Activated CD4-positive, alpha-beta memory T cell treated with anti-CD3 and anti-CD28 coated beads for 36 hours (primary cell): Measurements from ENCODE around the gene NAA30. TPM values are rescaled to one million over a fixed set of nuclear protein-coding genes. Genes with fewer than 3 reads are reported as not detected.

Experiments used
- CTCF ChIA-PET: fragments of 350-600 bp; sonication (Branson Sonifier 250); formaldehyde crosslinking; loops from one replicate; lab custom pipeline; 2021; ENCODE audit warnings: antibody characterized with exemption, inconsistent platforms; lab: Charles Lee
- POLR2A ChIA-PET: fragments of 350-600 bp; sonication (Branson Sonifier 250); formaldehyde crosslinking; loops from one replicate; lab custom pipeline; 2021; ENCODE audit warnings: antibody characterized with exemption; lab: Charles Lee
- DNase-seq: peaks from one replicate; pipeline ENCODE4 v3.0.0-alpha.2; 2020
- H3K27ac Mint-ChIP-seq: one replicate; pipeline ENCODE4 v1.8.0; 2021; ENCODE audit warnings: mixed read lengths
- H3K27me3 Mint-ChIP-seq: one replicate; pipeline ENCODE4 v1.8.0; 2021; ENCODE audit warnings: mixed read lengths
- H3K36me3 Mint-ChIP-seq: one replicate; pipeline ENCODE4 v1.8.0; 2021; ENCODE audit warnings: mixed read lengths
- H3K4me1 Mint-ChIP-seq: one replicate; pipeline ENCODE4 v1.8.0; 2021; ENCODE audit warnings: low read depth, mixed read lengths
- H3K4me3 Mint-ChIP-seq: one replicate; pipeline ENCODE4 v1.8.0; 2021; ENCODE audit warnings: mild to moderate bottlenecking, mixed read lengths
- H3K9me3 Mint-ChIP-seq: one replicate; pipeline ENCODE4 v1.8.0; 2021; ENCODE audit warnings: mixed read lengths
- intact Hi-C: fragments of 100-400 bp; cut with micrococcal nuclease; formaldehyde crosslinking; loops from one replicate; pipeline ENCODE4 v1.15.1; 2023
- total RNA-seq, 2 experiments: library from RNA; stranded (reverse); gene quantifications; one replicate each; pipeline ENCODE4 v1.2.3, GENCODE V29; 2021

The NAA30 gene
- total RNA-seq, 2 experiments from 2014 or later, result 14.4 to 16.9 TPM

- Mint-ChIP-seq H3K4me3 (no peak overlapping the region), H3K27me3 (peaks cover 2% of the 10 kb centered on the region), H3K4me1 (no peaks in the 10 kb centered on the region), H3K27ac (no peak overlapping the region), H3K9me3 (no peaks in the 10 kb centered on the region), H3K36me3 (no peaks in the 10 kb centered on the region)
- CTCF ChIA-PET, result no interaction called here
- no peak for DNase-seq
- POLR2A ChIA-PET, result no interaction called here
- intact Hi-C loops, result no loop called here
Measured at GRCh38 chr14:57461777-57462320, 71.5 kb downstream of the NAA30 start.

- DNase-seq, result no peak
- ChIA-PET CTCF (no interaction called here), POLR2A (no interaction called here)
- Mint-ChIP-seq H3K4me3 (no peak overlapping the region), H3K9me3 (no peaks in the 10 kb centered on the region), H3K4me1 (no peaks in the 10 kb centered on the region), H3K36me3 (no peaks in the 10 kb centered on the region), H3K27ac (no peak overlapping the region), H3K27me3 (peaks cover 2% of the 10 kb centered on the region)
- intact Hi-C loops, result no loop called here
Measured at GRCh38 chr14:57462551-57462950, 72.2 kb downstream of the NAA30 start.

GRCh38 chr14:57464008-57464730 lies 73.8 kb downstream of the NAA30 start:
- no peak for DNase-seq
- ChIA-PET CTCF (no interaction called here), POLR2A (no interaction called here)
- peaks cover 2% of the 10 kb centered on the region for H3K27me3 Mint-ChIP-seq
- H3K9me3 Mint-ChIP-seq, result no peaks in the 10 kb centered on the region
- H3K4me3 Mint-ChIP-seq, result no peak overlapping the region
- H3K27ac Mint-ChIP-seq, result no peak overlapping the region
- intact Hi-C loops, result no loop called here
- no peaks in the 10 kb centered on the region for H3K36me3 Mint-ChIP-seq
- no peaks in the 10 kb centered on the region for H3K4me1 Mint-ChIP-seq

Other genes with a start within 250 kb of the NAA30 start
- 10 to 100 TPM; 82.1 to 82.6 TPM for gene EXOC5, start 121.7 kb upstream of the NAA30 start, total RNA-seq
- gene AP5M1, start 121.6 kb upstream of the NAA30 start, total RNA-seq, result 10 to 100 TPM; 27.7 to 31.1 TPM
- not detected for gene CCDC198, start 103.3 kb downstream of the NAA30 start, total RNA-seq